NCI-H2171 treated with DMSO at 0.1 percent for 48 hours (cell line): ENCODE data around the gene CCR5.
"Not testable (repeated sequence)": the region's sequence is repeated elsewhere in the genome, so short reads cannot be mapped to it uniquely, and the experiment has no call there.

ENCODE experiments used
- DNase-seq: peaks from one replicate; lab custom pipeline; 2025; lab: John Stamatoyannopoulos, UW

The CCR5 gene

DNA sequence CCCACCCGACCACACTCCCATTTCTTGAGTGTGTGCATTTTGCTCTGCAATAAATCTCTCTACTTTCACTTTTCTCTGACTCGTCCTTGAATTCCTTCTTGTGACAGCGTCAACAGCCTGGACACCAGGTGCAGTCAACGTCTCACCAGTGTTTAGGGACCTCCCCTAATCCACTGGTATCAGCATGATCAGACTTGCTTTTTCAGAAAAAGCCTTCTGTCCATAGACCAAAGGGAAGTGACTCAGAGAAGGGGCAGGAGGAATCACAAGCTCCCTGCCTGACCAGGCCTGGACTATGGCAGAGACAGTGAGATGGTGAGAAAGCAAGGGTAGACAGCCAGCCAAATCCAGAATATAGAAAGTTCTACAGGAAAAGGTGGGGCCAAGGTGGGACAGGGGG lies 15.5 kb downstream of the CCR5 start:
- peak; percentile 19 for DNase-seq

DNA sequence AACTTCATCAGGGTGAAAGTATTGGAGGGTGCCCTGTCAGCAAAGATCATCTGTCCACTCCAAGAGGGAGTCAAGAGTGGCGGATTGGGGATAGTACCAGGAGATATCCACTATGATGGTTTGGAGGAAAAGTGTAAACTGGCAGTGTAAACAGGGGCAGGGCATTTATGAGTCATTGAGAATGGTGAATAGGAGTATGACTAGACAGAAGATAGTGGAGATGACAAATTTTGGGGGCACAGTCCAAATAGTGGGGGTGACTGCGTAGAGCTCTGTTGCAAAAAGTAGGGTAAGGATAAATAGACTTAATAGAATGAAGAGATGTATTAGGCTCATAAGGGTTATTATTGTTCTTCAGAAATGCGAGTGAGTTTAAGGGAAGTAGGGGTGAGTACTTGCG lies 18.1 kb downstream of the CCR5 start:
- not testable (repeated sequence) for DNase-seq

GRCh38 chr3:46389306-46389705 lies 18.6 kb downstream of the CCR5 start:
- no peak for DNase-seq

DNA sequence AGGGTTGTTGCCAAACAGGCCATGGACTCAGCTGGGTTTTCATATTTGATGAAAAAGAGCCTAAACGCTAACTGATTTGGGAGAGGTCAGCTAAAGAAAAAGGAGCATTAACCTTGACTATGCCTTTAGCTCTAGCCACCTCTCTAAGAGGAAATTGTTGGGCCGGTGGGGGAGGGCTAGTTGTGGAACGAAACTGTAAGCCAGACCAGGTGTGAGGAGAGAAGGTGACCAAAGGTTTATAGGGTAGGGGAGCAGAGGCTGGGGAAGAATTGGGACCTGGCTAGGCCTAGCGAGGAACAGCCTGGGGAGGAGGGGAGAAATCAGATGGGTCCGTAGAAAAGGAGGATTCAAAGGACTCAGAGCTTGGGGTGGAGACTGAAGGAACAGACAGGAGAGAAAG lies 20.8 kb downstream of the CCR5 start:
- DNase-seq: not testable (repeated sequence)

GRCh38 chr3:46393011-46393410 lies 22.3 kb downstream of the CCR5 start:
- no peak for DNase-seq

- no peak for DNase-seq
Measured at GRCh38 chr3:46393554-46394434, 23.0 kb downstream of the CCR5 start.

GRCh38 chr3:46395210-46395661 lies 24.5 kb downstream of the CCR5 start:
- DNase-seq: no peak

GRCh38 chr3:46395766-46396530 lies 25.2 kb downstream of the CCR5 start:
- DNase-seq: no peak

DNA sequence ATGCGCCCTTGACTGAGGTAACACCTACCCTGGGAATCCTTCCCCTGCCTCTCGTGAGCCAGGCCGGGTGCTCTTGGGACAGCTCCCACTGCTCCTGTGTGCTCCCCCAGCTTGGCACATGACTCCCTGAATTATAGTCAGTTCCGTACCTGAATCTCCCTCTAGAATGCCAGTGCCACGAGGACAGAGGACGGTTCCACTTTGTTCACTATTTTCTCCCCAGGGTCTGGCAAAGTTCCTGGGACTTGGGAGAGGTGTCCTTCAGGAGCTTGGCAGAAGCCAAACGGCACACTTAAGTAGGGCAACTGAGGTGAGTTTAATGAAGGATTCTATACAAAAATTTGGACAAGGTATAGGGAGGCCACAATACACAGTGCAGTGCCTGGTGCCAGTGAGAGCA lies 26.4 kb downstream of the CCR5 start:
- DNase-seq: no peak

GRCh38 chr3:46398186-46398955 lies 27.6 kb downstream of the CCR5 start:
- no peak for DNase-seq

DNA sequence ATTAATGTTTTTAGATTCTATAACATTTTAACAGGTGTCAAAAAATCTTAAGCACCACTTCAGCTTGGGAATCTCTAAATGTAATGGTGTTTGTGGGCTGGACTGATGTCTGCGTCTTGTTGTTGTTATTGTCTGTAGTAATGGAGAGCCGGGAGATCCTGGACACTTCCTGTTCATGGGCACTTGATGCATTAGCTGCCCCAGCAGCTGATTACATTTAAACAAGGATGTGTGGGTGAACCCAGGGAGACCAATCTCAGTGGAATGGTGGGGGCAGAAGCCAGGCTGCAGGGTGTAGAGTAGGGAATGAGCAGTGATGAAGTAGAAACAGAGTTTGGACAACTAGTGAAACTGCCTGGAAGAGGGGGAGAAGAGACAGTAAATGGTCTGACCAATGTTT lies 28.4 kb downstream of the CCR5 start:
- no peak for DNase-seq

- DNase-seq: no peak
Measured at GRCh38 chr3:46399557-46399956, 28.8 kb downstream of the CCR5 start.

GRCh38 chr3:46400000-46400734 lies 29.4 kb downstream of the CCR5 start:
- DNase-seq: no peak

DNA sequence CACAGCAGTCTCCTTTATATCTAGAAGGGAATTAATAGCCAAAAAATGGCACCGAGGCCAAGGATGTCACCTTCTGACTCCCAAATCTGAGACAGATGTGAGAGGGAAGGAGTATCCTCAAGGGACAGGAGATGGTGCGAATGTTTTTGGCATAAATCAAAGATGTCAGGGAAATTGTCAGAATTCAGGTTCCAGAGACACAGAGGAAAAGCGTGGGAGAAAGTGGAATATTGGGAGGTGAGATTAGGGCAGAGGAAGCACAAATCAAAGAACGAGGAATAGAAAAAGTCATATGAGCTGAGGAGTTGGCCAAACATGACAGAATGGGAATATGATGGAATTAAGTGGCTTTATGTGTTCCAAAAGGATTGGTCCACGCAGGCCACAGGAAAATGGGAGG lies 30.1 kb downstream of the CCR5 start:
- no peak for DNase-seq

DNA sequence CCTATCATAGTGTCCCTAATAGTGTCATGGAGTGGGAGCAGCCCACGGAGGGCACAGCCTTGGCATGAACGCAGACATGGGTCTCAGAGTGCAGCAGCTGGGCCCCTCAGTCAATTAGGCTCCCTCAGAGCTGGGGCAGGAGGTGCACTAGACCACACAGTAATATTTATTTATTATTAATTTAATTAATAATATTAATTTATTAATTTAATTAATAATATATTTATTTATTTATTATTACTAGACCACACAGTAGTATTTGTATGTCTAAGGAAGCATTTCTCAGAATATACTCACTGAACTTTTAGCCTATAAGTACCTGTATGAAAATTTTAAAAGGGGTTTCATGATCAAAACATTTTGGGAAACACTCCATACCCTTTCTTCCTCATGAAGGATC lies 30.8 kb downstream of the CCR5 start:
- no peak for DNase-seq

DNA sequence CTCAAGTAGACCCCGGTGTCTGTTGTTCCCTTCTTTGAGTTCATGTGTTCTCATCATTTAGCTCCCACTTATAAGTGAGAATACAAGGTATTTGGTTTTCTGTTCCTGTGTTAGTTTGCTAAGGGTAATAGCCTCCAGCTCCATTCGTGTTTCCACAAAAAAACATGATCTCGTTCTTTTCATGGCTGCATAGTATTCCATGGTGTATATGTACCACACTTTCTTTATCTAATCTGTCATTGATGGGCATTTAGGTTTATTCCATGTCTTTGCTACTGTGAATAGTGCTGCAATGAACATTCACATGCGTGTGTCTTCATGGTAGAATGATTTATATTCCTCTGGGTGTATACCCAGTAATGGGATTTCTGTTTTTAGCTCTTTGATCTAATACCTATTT lies 32.2 kb downstream of the CCR5 start:
- not testable (repeated sequence) for DNase-seq

- no peak for DNase-seq
Measured at GRCh38 chr3:46405301-46406019, 34.7 kb downstream of the CCR5 start.

DNA sequence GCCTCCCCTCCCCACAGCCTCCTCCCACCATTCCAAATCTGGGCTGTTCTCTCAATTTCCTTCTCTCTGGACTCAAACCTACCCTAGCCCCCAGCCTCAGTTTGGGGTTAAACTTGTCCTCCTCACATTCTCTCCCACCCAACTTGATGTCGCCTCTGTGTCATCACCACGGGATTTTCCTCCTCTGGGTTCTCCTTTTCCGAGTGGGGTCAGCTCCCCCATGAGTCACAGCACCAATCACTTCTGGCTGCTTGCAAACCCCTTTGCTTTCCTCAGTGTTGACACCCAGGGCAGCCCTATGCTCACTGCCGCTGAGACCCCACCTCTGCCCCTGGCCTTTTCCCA lies 35.7 kb downstream of the CCR5 start:
- DNase-seq: no peak

DNA sequence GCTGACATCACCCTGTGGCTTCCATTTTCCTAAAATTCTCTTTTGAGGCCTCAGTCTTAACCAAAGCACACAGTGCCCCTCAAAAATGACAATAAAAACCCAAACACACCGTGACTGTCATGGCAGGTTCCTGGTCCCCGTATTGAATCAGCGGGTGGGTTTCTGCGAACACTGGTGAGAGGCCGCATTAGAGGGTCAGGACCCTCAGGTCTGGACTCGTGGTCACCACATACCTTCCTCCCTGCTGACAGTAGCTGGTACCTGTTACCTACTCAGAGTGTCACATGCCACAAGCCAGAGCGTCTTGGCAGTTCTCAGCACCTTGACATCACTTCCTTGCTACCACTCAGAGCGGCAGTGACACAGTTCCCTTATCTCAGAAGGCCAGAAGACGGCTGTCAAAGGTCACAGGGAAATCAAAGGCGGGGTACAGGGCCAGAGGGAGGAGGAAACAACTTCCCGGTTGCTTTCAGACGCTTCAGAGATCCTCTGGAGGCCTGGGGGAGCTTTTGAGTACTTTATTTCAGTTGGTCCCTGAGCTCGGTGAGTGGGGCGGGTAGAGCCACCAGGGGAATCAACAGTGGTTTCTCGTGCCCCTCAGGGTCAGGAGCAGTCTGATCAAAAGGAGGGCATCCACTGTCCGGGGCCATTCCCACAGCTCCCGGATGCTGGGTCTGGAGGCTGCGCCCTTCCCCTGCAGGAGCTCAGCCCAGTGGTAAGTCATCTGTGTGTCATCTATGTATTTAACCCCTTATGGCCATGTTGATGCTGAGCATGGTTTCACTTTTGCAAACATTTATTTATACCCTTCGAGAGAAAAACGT lies 36.3 kb downstream of the CCR5 start, which contains the start of the genes CCR5AS and CCRL2:
Gene CCR5AS (minus strand): TSS at position 279 of the 824 bp plus-strand sequence.
Gene CCRL2 (plus strand): TSS at position 472 of the 824 bp plus-strand sequence. CDS start 821 bp downstream, outside the sequence.
- DNase-seq: no peak

GRCh38 chr3:46407970-46408369 lies 37.2 kb downstream of the CCR5 start:
- no peak for DNase-seq
